GM15510 (cell line): ENCODE data around the gene AKR1C3.

Source experiments
- POLR2A ChIP-seq: IDR thresholded peaks from 3 replicates; pipeline ENCODE4 v1.6.1; 2011; ENCODE audit warnings: borderline replicate concordance; ENCODE audit not compliant: insufficient read length; ENCODE audit errors: extremely low read depth

AKR1C3 gene

GRCh38 chr10:5125315-5126044, 31.3 kb downstream of the AKR1C3 start:
- TF ChIP-seq POLR2A = no peak

- no peak for TF ChIP-seq POLR2A
Observed at GRCh38 chr10:5135581-5135980, 41.4 kb downstream of the AKR1C3 start.

DNA sequence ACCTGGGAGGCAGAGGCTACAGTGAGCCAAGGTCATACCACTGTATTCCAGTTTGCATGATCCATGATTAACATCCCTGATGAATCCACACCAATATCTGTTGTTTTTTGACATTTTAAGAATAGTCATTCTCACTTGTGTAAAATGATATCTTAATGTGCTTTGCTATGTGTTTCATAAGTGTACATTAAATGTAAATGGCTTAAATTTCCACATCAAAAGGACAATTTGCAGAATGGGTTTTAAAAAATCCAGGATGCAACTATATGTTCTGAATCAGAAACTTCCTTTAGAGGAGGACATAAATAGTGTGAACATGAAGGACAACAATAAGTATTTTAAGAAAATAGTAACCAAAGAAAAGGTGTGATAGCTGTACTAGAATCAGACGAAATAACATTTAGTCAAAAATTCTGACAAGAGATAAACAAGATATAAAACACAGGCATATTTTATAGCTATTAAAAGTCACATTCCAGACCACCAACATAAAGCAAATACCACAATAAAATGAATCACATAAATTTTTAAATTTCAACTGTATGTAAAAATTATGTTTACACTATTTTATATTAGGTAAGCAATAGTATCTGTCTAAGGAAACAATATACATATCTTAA, 42.4 kb downstream of the AKR1C3 start:
- no peak for TF ChIP-seq POLR2A

DNA sequence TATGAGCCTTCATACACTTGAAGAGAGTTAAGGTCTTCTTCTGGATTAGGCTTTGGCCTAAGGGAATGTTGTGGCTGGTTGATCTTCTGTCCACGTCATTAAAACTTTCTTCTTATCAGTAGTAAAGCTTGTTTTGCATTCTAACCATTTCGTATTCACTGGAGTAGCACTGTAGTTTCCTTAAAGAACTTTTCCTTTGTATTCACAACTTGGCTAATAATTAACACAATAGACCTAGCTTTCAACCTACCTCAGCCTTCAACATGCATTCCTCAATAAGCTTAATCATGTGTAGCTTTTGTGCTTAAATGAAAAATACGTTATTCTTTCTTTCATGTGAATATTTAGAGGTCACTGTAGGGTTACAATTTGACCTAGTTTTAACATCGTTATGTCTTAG, 48.0 kb downstream of the AKR1C3 start:
- no peak for TF ChIP-seq POLR2A

DNA sequence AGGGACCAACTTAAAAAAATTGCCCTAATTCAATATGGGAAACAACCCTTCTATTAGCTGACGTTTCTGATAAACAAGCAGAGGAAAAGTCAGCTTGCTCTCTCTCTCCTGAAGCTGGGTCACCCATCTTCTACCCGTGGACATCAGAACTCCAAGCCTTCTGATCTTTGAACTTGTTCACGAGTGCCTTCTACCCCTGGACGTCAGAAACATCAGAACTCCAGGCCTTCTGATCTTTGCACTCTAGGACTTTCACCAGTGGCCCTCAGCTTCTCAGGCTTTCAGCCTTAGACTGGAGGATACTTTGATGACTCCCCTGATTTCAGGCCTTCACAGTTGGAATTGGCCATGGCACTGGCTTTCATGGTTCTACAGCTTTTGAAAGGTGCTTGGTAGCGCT, 48.9 kb downstream of the AKR1C3 start:
- TF ChIP-seq POLR2A = no peak

DNA sequence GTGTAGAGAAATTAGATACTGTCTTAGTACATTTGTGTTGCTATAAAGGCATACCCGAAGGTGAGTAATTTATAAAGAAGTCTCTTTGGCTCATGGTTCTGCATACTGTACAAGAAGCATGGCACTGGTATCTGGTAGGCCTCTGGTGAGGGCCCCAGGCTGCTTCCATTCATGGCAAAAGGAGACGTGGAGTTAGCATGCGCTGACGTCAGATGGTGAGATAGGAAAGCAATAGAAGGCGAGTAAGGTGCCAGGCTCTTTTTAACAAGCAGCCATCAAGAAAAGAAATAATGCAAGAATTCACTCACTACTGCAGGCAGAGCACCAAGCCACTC, 52.7 kb downstream of the AKR1C3 start:
- TF ChIP-seq POLR2A = no peak

DNA sequence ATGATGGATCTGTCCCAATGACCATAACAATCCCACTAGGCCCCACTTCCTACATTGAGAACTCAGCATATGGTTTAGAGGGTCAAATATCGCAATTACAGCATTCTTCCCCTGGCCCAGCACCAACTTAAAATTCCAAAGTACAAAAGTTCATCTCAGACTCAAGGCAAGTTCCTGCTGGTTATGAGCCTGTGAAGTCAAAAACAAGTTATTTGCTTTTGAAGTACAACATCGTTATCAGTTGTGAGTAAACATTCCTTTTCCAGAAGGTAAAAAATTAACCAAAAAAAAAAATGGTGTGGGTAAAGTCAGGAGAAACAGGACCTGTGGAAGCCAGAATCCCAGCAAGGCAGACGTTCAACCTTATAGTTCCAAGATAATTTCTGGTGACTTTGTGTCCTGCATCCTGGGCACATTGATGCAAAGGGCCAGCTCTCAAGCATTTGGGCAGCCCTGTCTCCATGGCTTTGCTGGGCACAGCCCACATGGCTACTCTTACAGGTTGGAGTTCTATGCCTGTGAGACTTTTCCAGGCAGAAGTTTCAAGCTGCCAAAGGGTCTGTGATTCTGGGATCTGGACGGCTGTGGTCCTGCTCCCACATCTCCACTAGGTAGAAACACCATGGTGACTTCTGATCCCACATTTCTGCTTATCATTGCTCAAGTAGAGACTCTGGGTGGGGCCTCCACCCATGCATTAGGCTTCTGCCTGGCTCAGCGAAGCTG, 53.2 kb downstream of the AKR1C3 start:
- no peak for TF ChIP-seq POLR2A

- TF ChIP-seq POLR2A = no peak
Observed at GRCh38 chr10:5147981-5148677, 53.9 kb downstream of the AKR1C3 start.

GRCh38 chr10:5148678-5149032, 54.4 kb downstream of the AKR1C3 start:
- no peak for TF ChIP-seq POLR2A

DNA sequence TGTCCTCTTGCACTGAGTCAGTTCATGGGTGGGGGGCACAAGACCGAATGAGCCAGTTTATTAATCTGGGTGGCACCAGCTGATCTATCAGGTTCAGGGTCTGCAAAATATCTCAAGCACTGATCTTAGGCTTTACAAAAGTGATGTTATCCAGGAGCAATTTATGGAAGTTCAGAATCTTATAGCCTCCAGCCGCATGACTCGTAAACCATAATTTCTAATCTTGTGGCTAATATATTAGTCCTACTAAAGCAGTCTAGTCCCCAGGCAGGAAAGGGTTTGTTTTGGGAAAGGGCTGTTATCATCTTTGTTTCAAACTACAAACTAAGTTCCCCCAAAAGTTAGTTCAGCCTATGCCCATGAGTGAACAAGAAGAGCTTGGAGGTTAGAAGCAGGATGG, 56.9 kb downstream of the AKR1C3 start:
- no peak for TF ChIP-seq POLR2A

GRCh38 chr10:5155951-5156350, 61.7 kb downstream of the AKR1C3 start:
- no peak for TF ChIP-seq POLR2A
